Activated T-helper 17 cell treated with anti-CD3 and anti-CD28 coated beads, Interleukin-2, amount 50 U/mL, for 72 hours (primary cell): ENCODE results near the gene CACNG6. TPM values are rescaled to one million over a fixed set of nuclear protein-coding genes. Genes with fewer than 3 reads are reported as not detected.
"Not testable (repeated sequence)": the region's sequence is repeated elsewhere in the genome, so short reads cannot be mapped to it uniquely, and the experiment has no call there.

Experiments used
- ATAC-seq: fragments of 150-1000 bp; cut with Tn5 transposase; replicated peaks from 2 replicates; pipeline ENCODE4 v1.10.0; 2021; ENCODE audit warnings: mild to moderate bottlenecking, moderate library complexity
- H3K27ac Mint-ChIP-seq: one replicate; pipeline ENCODE4 v1.8.0; 2022; ENCODE audit warnings: mixed read lengths
- H3K27me3 Mint-ChIP-seq: one replicate; pipeline ENCODE4 v1.8.0; 2022; ENCODE audit warnings: mixed read lengths
- H3K36me3 Mint-ChIP-seq: one replicate; pipeline ENCODE4 v1.8.0; 2022; ENCODE audit warnings: low read depth, mild to moderate bottlenecking, mixed read lengths
- H3K4me1 Mint-ChIP-seq: one replicate; pipeline ENCODE4 v1.8.0; 2022; ENCODE audit warnings: mixed read lengths
- H3K4me3 Mint-ChIP-seq: one replicate; pipeline ENCODE4 v1.8.0; 2022; ENCODE audit warnings: mild to moderate bottlenecking, mixed read lengths
- H3K9me3 Mint-ChIP-seq: one replicate; pipeline ENCODE4 v1.8.0; 2022; ENCODE audit warnings: mixed read lengths
- total RNA-seq, 2 donors: library from RNA; stranded (reverse); gene quantifications; one replicate each; pipeline ENCODE4 v1.2.3, GENCODE V29; 2022

The CACNG6 gene
- total RNA-seq, 2 donors from 2014 or later, result not detected

- Mint-ChIP-seq H3K36me3 (no peaks in the 10 kb centered on the region), H3K4me1 (peaks cover 4% of the 10 kb centered on the region), H3K27ac (no peak overlapping the region), H3K4me3 (no peak overlapping the region), H3K9me3 (no peaks in the 10 kb centered on the region), H3K27me3 (peaks cover 26% of the 10 kb centered on the region)
- ATAC-seq, result no peak
Observed at GRCh38 chr19:54029930-54030490, 38.6 kb downstream of the CACNG6 start.

- Mint-ChIP-seq H3K9me3 (no peaks in the 10 kb centered on the region), H3K36me3 (no peaks in the 10 kb centered on the region), H3K4me1 (peaks cover 4% of the 10 kb centered on the region), H3K4me3 (no peak overlapping the region), H3K27me3 (peaks cover 31% of the 10 kb centered on the region), H3K27ac (no peak overlapping the region)
- no peak for ATAC-seq
Observed at GRCh38 chr19:54030895-54031586, 39.6 kb downstream of the CACNG6 start.

- H3K27me3 Mint-ChIP-seq, result peaks cover 28% of the 10 kb centered on the region
- H3K36me3 Mint-ChIP-seq, result no peaks in the 10 kb centered on the region
- H3K4me3 Mint-ChIP-seq, result no peak overlapping the region
- H3K27ac Mint-ChIP-seq, result no peak overlapping the region
- H3K4me1 Mint-ChIP-seq, result no peaks in the 10 kb centered on the region
- H3K9me3 Mint-ChIP-seq, result no peaks in the 10 kb centered on the region
- ATAC-seq, result no peak
Observed at GRCh38 chr19:54035215-54036178, 44.1 kb downstream of the CACNG6 start.

- H3K27ac Mint-ChIP-seq, H3K4me1 Mint-ChIP-seq, H3K9me3 Mint-ChIP-seq, H3K4me3 Mint-ChIP-seq, H3K36me3 Mint-ChIP-seq, ATAC-seq: not testable (repeated sequence)
- H3K27me3 Mint-ChIP-seq, result peaks cover 19% of the 10 kb centered on the region
Observed at GRCh38 chr19:54036542-54036941, 45.1 kb downstream of the CACNG6 start.

DNA sequence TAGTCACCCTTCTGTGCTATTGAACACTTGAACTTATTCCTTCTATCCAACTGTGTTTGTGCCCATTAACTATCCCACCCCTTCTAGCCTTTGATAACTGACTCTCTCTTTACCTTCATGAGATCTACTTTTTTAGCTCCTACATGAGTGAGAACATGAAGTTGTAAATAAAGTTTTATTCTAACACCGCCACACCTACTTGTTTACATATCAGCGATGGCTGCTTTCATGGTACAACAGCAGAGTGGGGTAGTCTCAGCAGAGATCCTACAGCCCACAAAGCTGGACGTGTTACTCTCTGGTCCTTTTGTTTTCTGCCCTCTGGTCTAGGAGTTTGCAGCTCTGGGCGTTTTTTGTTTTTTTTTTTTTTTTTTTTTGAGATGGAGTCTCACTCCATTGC is 48.6 kb downstream of the CACNG6 start:
- no peaks in the 10 kb centered on the region for H3K4me1 Mint-ChIP-seq
- no peak for ATAC-seq
- H3K4me3 Mint-ChIP-seq, result no peak overlapping the region
- peaks cover 24% of the 10 kb centered on the region for H3K27me3 Mint-ChIP-seq
- no peaks in the 10 kb centered on the region for H3K36me3 Mint-ChIP-seq
- no peak overlapping the region for H3K27ac Mint-ChIP-seq
- no peaks in the 10 kb centered on the region for H3K9me3 Mint-ChIP-seq

GRCh38 chr19:54041969-54042606 is 50.7 kb downstream of the CACNG6 start:
- no peak overlapping the region for H3K4me3 Mint-ChIP-seq
- ATAC-seq, result no peak
- H3K9me3 Mint-ChIP-seq, result no peaks in the 10 kb centered on the region

DNA sequence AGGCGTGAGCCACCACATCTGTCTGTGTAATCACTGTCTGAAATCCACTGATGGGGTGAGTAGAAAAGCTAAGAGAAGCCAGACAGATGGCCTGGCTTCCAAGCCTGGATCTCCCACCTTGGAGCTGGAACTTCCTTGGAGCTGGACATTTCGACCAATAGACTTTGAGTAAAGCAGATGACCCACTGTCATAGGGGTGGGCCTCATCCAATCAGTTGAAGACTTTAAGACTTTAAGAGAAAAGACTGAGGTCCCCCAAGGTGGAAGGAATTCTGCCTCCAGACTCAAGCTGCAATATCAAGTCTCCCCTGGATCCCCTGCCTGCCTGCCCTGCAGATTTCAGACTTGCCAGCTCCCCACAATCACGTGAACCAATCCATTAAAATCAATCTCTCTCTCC is 51.6 kb downstream of the CACNG6 start:
- Mint-ChIP-seq H3K27ac (no peak overlapping the region), H3K9me3 (no peaks in the 10 kb centered on the region), H3K4me3 (no peak overlapping the region), H3K4me1 (no peaks in the 10 kb centered on the region), H3K27me3 (peaks cover 28% of the 10 kb centered on the region), H3K36me3 (no peaks in the 10 kb centered on the region)
- ATAC-seq, result no peak

More at GRCh38 chr19:54041969-54042606, 50.7 kb downstream of the CACNG6 start:
- Mint-ChIP-seq H3K27me3 (peaks cover 34% of the 10 kb centered on the region), H3K36me3 (no peaks in the 10 kb centered on the region), H3K27ac (no peak overlapping the region), H3K4me1 (no peaks in the 10 kb centered on the region)

DNA sequence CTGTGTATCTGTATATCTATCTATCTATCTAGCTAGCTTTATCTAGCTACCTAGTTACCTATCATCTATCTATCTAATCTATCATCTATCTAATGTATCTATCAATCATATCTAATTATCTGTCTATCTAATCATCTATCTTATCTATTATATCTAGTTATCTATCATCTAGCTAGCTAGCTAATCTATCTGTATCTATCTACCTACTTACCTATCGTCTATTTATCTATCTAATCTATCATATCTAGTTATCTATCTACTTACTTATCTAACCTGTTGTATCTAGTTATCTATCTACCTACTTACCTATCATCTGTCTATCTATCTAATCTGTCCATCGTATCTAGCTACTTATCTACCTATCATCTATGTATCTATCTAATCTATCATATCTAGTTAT is 54.3 kb downstream of the CACNG6 start:
- ATAC-seq, result no peak
- H3K27ac Mint-ChIP-seq, result no peak overlapping the region
- H3K27me3 Mint-ChIP-seq, result peaks cover 32% of the 10 kb centered on the region

GRCh38 chr19:54047616-54048015 is 56.2 kb downstream of the CACNG6 start:
- Mint-ChIP-seq H3K27me3 (peaks cover 26% of the 10 kb centered on the region), H3K36me3 (no peaks in the 10 kb centered on the region), H3K4me3 (no peak overlapping the region), H3K9me3 (no peaks in the 10 kb centered on the region), H3K4me1 (no peaks in the 10 kb centered on the region), H3K27ac (no peak overlapping the region)
- ATAC-seq, result no peak

More for the DNA sequence above, 54.3 kb downstream of the CACNG6 start:
- Mint-ChIP-seq H3K36me3 (no peaks in the 10 kb centered on the region), H3K4me1 (no peaks in the 10 kb centered on the region), H3K9me3 (no peaks in the 10 kb centered on the region), H3K4me3 (no peak overlapping the region)

Other genes starting within 250 kb of the CACNG6 start
- not detected for gene NLRP12, start 167.3 kb upstream of the CACNG6 start, total RNA-seq
- gene MYADM, start 123.8 kb upstream of the CACNG6 start, total RNA-seq, result 10 to 100 TPM; 48.8 to 72.8 TPM
- gene PRKCG, start 109.4 kb upstream of the CACNG6 start, total RNA-seq, result not detected
- gene CACNG7, start 82.4 kb upstream of the CACNG6 start, total RNA-seq, result not detected
- under 1 TPM in 1 of 2 donors, not detected in 1; 0.05 TPM for gene CACNG8, start 28.7 kb upstream of the CACNG6 start, total RNA-seq
- not detected for gene VSTM1, start 72.3 kb downstream of the CACNG6 start, total RNA-seq
- gene TARM1, start 89.7 kb downstream of the CACNG6 start, total RNA-seq, result not detected
- under 1 TPM in 1 of 2 donors, not detected in 1; 0.58 TPM for gene OSCAR, start 109.2 kb downstream of the CACNG6 start, total RNA-seq
- gene NDUFA3, start 111.2 kb downstream of the CACNG6 start, total RNA-seq, result 10 to 100 TPM; 39.4 to 70.1 TPM
- gene TFPT, start 124.0 kb downstream of the CACNG6 start, total RNA-seq, result 10 to 100 TPM; 31.4 to 47.3 TPM
- 10 to 100 TPM; 56.4 to 99.2 TPM for gene PRPF31, start 124.1 kb downstream of the CACNG6 start, total RNA-seq
- gene CNOT3, start 146.1 kb downstream of the CACNG6 start, total RNA-seq, result 10 to 100 TPM; 51.4 to 61.4 TPM
- gene LENG1, start 168.1 kb downstream of the CACNG6 start, total RNA-seq, result 1 to 10 TPM; 2.8 to 3.8 TPM
- gene TMC4, start 181.5 kb downstream of the CACNG6 start, total RNA-seq, result 1 to 10 TPM; 1.0 to 1.1 TPM
- gene MBOAT7, start 197.9 kb downstream of the CACNG6 start, total RNA-seq, result 10 to 100 TPM; 58.6 to 65.9 TPM
- 10 to 100 TPM; 14.3 to 16.7 TPM for gene TSEN34, start 199.7 kb downstream of the CACNG6 start, total RNA-seq
- gene RPS9, start 209.2 kb downstream of the CACNG6 start, total RNA-seq, result 1,000 to 10,000 TPM; 1,453 to 1,547 TPM
- 1 to 10 TPM in 1 of 2 donors, under 1 TPM in 1; 0.85 to 1.8 TPM for gene LILRB3, start 231.4 kb downstream of the CACNG6 start, total RNA-seq